Coronary artery (tissue), 2 donors: ENCODE data around the gene GPR137.

ENCODE experiments used
- DNase-seq: peaks from one replicate; pipeline ENCODE4 v3.0.0-alpha.2; 2017; ENCODE audit warnings: low spot score
- H3K27ac ChIP-seq, 2 donors: fragments of 200-600 bp; sonication (generic); one replicate each; pipeline ENCODE4 v1.5.1; 2016 to 2019
- H3K4me3 ChIP-seq: fragments of 200-600 bp; sonication (generic); 2 replicates; pipeline ENCODE4 v1.5.1; 2016; ENCODE audit warnings: mild to moderate bottlenecking, moderate library complexity
- TF ChIP-seq, protein P1 (sequence below): fragments of 200-600 bp; sonication (generic); IDR thresholded peaks from one replicate; pipeline ENCODE4 v1.5.1; 2019; ENCODE audit warnings: antibody characterized with exemption

Gene GPR137

GRCh38 chr11:64264371-64264852 is 21.2 kb upstream of the GPR137 start:
- Histone ChIP-seq H3K4me3 (no peak overlapping the region), H3K27ac (no peak overlapping the region)
- TF ChIP-seq, protein P1, sequence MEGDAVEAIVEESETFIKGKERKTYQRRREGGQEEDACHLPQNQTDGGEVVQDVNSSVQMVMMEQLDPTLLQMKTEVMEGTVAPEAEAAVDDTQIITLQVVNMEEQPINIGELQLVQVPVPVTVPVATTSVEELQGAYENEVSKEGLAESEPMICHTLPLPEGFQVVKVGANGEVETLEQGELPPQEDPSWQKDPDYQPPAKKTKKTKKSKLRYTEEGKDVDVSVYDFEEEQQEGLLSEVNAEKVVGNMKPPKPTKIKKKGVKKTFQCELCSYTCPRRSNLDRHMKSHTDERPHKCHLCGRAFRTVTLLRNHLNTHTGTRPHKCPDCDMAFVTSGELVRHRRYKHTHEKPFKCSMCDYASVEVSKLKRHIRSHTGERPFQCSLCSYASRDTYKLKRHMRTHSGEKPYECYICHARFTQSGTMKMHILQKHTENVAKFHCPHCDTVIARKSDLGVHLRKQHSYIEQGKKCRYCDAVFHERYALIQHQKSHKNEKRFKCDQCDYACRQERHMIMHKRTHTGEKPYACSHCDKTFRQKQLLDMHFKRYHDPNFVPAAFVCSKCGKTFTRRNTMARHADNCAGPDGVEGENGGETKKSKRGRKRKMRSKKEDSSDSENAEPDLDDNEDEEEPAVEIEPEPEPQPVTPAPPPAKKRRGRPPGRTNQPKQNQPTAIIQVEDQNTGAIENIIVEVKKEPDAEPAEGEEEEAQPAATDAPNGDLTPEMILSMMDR = no peak
- no peak for DNase-seq

- no peak for DNase-seq
- no peak overlapping the region for H3K4me3 ChIP-seq
- TF ChIP-seq, protein P1 = no peak
- no peak overlapping the region for H3K27ac ChIP-seq
Observed at GRCh38 chr11:64265176-64266160, 20.2 kb upstream of the GPR137 start.

DNA sequence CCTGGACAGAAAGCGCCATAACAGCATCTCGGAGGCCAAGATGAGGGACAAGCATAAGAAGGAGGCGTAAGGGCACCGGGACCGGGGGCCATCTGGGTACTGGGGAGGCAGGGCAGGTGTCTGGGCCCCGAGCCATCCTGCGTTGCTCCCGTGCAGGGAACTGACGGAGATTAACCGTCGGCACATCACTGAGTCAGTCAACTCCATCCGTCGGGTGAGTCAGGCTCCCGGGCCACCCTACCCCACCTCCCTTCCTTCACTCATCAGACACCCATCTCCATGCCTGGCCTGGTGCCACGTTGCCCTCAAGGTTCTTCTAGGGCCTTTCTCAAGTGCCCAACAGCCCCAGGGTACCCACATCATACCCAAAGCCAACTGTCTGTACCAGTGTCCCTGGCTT is 19.3 kb upstream of the GPR137 start:
- DNase-seq = no peak
- Histone ChIP-seq H3K27ac (no peak overlapping the region), H3K4me3 (no peak overlapping the region)
- TF ChIP-seq, protein P1 = no peak

DNA sequence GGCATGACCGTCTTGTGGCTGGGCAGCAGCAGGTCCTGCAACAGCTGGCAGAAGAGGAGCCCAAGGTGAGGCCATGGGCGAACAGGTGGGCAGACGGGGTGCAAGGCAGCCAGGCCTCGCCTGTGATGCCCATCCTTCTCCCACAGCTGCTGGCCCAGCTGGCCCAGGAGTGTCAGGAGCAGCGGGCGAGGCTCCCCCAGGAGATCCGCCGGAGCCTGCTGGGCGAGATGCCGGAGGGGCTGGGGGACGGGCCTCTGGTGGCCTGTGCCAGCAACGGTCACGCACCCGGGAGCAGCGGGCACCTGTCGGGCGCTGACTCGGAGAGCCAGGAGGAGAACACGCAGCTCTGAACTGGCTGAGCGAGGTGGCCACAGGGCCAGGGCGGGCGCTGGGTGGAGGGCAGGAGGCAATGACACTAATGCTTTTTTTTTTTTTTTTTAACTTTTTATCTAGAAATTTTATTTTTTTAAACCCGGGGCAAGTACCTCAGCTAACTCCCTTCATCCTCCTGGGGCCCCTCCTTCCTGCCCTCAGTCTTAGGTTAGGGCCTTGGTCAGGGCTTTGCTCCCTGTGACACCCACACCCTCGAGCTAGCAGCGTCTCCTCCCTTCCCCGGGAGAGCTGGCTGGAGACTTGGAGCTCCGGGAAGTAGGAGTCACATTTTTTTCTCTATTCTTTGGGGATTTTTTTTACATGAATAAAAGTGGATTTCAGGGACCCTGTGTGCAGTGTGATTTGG is 18.3 kb upstream of the GPR137 start:
- Histone ChIP-seq H3K27ac (peak overlapping the region; percentile 85 to 95), H3K4me3 (no peak overlapping the region)
- TF ChIP-seq, protein P1 = no peak
- DNase-seq = no peak

GRCh38 chr11:64268025-64268892 is 17.4 kb upstream of the GPR137 start:
- DNase-seq = no peak
- TF ChIP-seq, protein P1 = no peak
- H3K4me3 ChIP-seq = peak overlapping the region; percentile 85
- H3K27ac ChIP-seq = peak overlapping the region; percentile 85 to 95

GRCh38 chr11:64268893-64269539 is 16.6 kb upstream of the GPR137 start:
- peak; percentile 89 for DNase-seq
- peak overlapping the region; percentile 85 for H3K4me3 ChIP-seq
- TF ChIP-seq, protein P1 = no peak
- H3K27ac ChIP-seq = peak overlapping the region; percentile 85 to 95
